ENCODE results near the gene HIGD1A.
"Not testable (repeated sequence)": the region's sequence is repeated elsewhere in the genome, so short reads cannot be mapped to it uniquely, and the experiment has no call there.

HIGD1A gene

DNA sequence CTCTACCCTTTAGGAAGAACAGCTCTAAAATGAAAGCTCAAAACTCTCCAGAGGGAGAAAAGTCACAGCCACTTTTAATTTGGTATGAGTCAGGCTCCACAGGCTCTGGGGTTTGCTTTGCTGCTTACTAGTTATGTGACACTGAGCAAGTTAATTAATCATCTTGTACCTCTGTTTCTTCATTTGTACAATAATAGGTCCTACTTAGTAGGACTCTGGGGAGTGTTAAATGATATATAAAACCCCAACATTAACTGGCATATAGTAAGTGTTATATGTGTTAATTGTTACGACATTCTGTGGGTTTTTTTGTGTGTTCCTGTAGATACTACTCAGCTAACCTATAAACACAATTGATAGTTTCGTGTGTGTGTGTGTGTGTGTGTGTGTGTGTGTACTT is 11.5 kb upstream of the HIGD1A start:
- TF ChIP-seq, protein P1, sequence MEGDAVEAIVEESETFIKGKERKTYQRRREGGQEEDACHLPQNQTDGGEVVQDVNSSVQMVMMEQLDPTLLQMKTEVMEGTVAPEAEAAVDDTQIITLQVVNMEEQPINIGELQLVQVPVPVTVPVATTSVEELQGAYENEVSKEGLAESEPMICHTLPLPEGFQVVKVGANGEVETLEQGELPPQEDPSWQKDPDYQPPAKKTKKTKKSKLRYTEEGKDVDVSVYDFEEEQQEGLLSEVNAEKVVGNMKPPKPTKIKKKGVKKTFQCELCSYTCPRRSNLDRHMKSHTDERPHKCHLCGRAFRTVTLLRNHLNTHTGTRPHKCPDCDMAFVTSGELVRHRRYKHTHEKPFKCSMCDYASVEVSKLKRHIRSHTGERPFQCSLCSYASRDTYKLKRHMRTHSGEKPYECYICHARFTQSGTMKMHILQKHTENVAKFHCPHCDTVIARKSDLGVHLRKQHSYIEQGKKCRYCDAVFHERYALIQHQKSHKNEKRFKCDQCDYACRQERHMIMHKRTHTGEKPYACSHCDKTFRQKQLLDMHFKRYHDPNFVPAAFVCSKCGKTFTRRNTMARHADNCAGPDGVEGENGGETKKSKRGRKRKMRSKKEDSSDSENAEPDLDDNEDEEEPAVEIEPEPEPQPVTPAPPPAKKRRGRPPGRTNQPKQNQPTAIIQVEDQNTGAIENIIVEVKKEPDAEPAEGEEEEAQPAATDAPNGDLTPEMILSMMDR (conservative IDR thresholded peaks at IDR 0.05; ENCODE audit: low read length): no peak
- no peak for DNase-seq (ENCODE audit: low read depth)
- H3K4me3 ChIP-seq (ENCODE audit: low read length): no peak overlapping the region

- H3K4me3 ChIP-seq (ENCODE audit: low read length): no peak overlapping the region
- no peak for DNase-seq (ENCODE audit: low read depth)
- TF ChIP-seq, protein P1 (conservative IDR thresholded peaks at IDR 0.05; ENCODE audit: low read length): no peak
Observed at GRCh38 chr3:42814914-42815507, 10.7 kb upstream of the HIGD1A start.

- no peak for DNase-seq (ENCODE audit: low read depth)
- H3K4me3 ChIP-seq (ENCODE audit: low read length): no peak overlapping the region
- TF ChIP-seq, protein P1 (conservative IDR thresholded peaks at IDR 0.05; ENCODE audit: low read length): no peak
Observed at GRCh38 chr3:42814246-42814645, 10.0 kb upstream of the HIGD1A start.

- not testable (repeated sequence) for H3K4me3 ChIP-seq (ENCODE audit: low read length)
Observed at GRCh38 chr3:42811118-42811883, 7.0 kb upstream of the HIGD1A start.

GRCh38 chr3:42810706-42811105 is 6.4 kb upstream of the HIGD1A start:
- not testable (repeated sequence) for DNase-seq (ENCODE audit: low read depth); H3K4me3 ChIP-seq (ENCODE audit: low read length)

More at GRCh38 chr3:42811118-42811883, 7.0 kb upstream of the HIGD1A start:
- not testable (repeated sequence) for DNase-seq (ENCODE audit: low read depth)

- no peak for DNase-seq (ENCODE audit: low read depth)
- TF ChIP-seq, protein P1 (conservative IDR thresholded peaks at IDR 0.05; ENCODE audit: low read length): no peak
- no peak within 1 kb of the TSS for H3K4me3 ChIP-seq (ENCODE audit: low read length)
Observed at GRCh38 chr3:42809202-42809601, 4.9 kb upstream of the HIGD1A start, which contains the start of gene ACKR2. Gene ACKR2, plus strand, starts transcription at chr3:42809445. Its CDS starts 55,058 bp downstream, at chr3:42864503.

DNA sequence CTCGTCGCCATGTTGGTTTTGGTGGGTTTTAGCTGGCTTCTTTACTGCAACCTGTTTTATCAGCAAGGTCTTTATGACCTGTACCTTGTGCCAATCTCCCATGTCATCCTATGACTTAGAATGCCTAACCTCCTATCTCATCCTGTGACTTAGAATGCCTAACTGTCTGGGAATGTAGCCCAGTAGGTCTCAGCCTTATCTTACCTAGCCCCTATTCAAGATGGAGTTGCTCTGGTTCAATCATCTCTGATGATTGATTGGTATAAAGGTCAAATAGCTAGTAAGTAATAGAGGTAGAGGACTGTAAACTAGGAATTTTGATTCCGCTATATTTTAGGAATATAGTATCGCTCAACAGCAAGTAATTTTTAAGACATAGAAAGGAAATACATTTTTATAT is 3.6 kb upstream of the HIGD1A start:
- DNase-seq (ENCODE audit: low read depth): no peak
- no peak overlapping the region for H3K4me3 ChIP-seq (ENCODE audit: low read length)
- TF ChIP-seq, protein P1 (conservative IDR thresholded peaks at IDR 0.05; ENCODE audit: low read length): no peak

DNA sequence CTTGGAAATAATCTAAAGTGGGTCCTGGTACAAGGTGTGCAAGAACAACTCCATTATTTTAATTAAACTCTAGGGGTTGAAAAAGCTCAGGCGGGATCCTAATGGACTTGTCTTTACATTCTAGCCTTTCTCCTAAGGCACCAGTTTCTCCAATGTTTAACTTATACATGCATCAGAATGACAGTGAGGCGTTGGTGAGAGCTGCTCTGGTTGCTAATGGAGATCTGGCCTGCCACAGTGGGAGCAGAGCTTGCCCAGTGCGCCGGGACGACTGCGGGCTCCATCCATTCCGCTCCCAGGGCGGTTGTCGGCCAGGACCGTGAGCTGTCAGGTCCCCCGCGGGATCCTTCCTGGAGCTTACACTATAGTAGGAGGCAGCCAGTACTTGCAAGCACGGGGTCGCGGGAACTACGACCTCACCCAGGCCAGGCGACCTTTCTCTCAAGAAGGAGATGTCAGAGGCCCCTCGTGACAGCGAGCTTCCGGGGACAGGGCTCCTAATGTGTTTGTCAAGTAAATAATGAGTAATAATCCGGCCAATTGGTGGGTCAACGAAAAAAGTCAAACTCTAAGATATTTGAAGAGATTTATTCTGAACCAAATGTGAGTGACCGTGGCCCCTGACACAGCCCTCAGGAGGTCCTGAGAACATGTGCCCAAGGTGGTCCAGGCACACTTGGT is 991 bp upstream of the HIGD1A start:
- peak overlapping the region; percentile 91 for H3K4me3 ChIP-seq (ENCODE audit: low read length)
- DNase-seq (ENCODE audit: low read depth): no peak
- TF ChIP-seq, protein P1 (conservative IDR thresholded peaks at IDR 0.05; ENCODE audit: low read length): no peak
